Loucy (cell line): Measurements from ENCODE around the gene NCOR1.

Experiments
- EZH2phosphoT487 ChIP-seq: fragments of 200-600 bp; IDR thresholded peaks from 2 replicates; pipeline ENCODE4 v1.6.1; 2018; ENCODE audit warnings: antibody characterized with exemption, mild to moderate bottlenecking, moderate library complexity, borderline replicate concordance
- TF ChIP-seq, protein P1 (sequence below): fragments of 200-600 bp; sonication (generic); conservative IDR thresholded peaks from 2 replicates; pipeline ENCODE4 v1.5.1; 2014; ENCODE audit warnings: mild to moderate bottlenecking, antibody characterized with exemption, low read length

GRCh38 chr17:16052486-16052885, 162.8 kb downstream of the NCOR1 start:
- TF ChIP-seq, protein P1, sequence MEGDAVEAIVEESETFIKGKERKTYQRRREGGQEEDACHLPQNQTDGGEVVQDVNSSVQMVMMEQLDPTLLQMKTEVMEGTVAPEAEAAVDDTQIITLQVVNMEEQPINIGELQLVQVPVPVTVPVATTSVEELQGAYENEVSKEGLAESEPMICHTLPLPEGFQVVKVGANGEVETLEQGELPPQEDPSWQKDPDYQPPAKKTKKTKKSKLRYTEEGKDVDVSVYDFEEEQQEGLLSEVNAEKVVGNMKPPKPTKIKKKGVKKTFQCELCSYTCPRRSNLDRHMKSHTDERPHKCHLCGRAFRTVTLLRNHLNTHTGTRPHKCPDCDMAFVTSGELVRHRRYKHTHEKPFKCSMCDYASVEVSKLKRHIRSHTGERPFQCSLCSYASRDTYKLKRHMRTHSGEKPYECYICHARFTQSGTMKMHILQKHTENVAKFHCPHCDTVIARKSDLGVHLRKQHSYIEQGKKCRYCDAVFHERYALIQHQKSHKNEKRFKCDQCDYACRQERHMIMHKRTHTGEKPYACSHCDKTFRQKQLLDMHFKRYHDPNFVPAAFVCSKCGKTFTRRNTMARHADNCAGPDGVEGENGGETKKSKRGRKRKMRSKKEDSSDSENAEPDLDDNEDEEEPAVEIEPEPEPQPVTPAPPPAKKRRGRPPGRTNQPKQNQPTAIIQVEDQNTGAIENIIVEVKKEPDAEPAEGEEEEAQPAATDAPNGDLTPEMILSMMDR, result no peak
- TF ChIP-seq EZH2phosphoT487, result no peak
